Activated naive CD4-positive, alpha-beta T cell treated with anti-CD3 and anti-CD28 coated beads for 36 hours (primary cell): ENCODE data around the gene TAS2R41. TPM values are rescaled to one million over a fixed set of nuclear protein-coding genes. Genes with fewer than 3 reads are reported as not detected.
"Not testable (repeated sequence)": the region's sequence is repeated elsewhere in the genome, so short reads cannot be mapped to it uniquely, and the experiment has no call there.

ENCODE experiments used
- CTCF ChIA-PET: fragments of 350-600 bp; sonication (Branson Sonifier 250); formaldehyde crosslinking; loops from one replicate; lab custom pipeline; 2021; ENCODE audit warnings: antibody characterized with exemption; lab: Charles Lee
- DNase-seq: peaks from one replicate; pipeline ENCODE4 v3.0.0-alpha.2; 2020
- H3K27ac Mint-ChIP-seq: one replicate; pipeline ENCODE4 v1.8.0; 2021; ENCODE audit warnings: mild to moderate bottlenecking, mixed read lengths
- H3K27me3 Mint-ChIP-seq: one replicate; pipeline ENCODE4 v1.8.0; 2021; ENCODE audit warnings: low read depth, mixed read lengths
- H3K36me3 Mint-ChIP-seq: one replicate; pipeline ENCODE4 v1.8.0; 2021; ENCODE audit warnings: low read depth, mixed read lengths
- H3K4me1 Mint-ChIP-seq: one replicate; pipeline ENCODE4 v1.8.0; 2021; ENCODE audit warnings: low read depth, mixed read lengths
- H3K4me3 Mint-ChIP-seq: one replicate; pipeline ENCODE4 v1.8.0; 2021; ENCODE audit warnings: mild to moderate bottlenecking, moderate library complexity, mixed read lengths
- H3K9me3 Mint-ChIP-seq: one replicate; pipeline ENCODE4 v1.8.0; 2021; ENCODE audit warnings: mixed read lengths
- intact Hi-C: fragments of 100-400 bp; cut with micrococcal nuclease; formaldehyde crosslinking; loops from one replicate; pipeline ENCODE4 v1.15.1; 2023
- total RNA-seq, 2 experiments: library from RNA; stranded (reverse); gene quantifications; one replicate each; pipeline ENCODE4 v1.2.3, GENCODE V29; 2021

The TAS2R41 gene
- total RNA-seq, 2 experiments from 2014 or later, result not detected

GRCh38 chr7:143486266-143486665, 8.6 kb downstream of the TAS2R41 start:
- CTCF ChIA-PET, result interaction anchor here (0.6 to 1.2 kb wide), 3 partner anchors 21 to 179 kb away, joined by 3 to 4 read pairs (median 3); no protein-coding TSS in a partner anchor
- not testable (repeated sequence) for DNase-seq
- H3K4me1 Mint-ChIP-seq, result peaks cover 11% of the 10 kb centered on the region

GRCh38 chr7:143487061-143487460, 9.4 kb downstream of the TAS2R41 start:
- Mint-ChIP-seq H3K9me3 (no peaks in the 10 kb centered on the region), H3K27ac (no peak overlapping the region), H3K27me3 (no peaks in the 10 kb centered on the region), H3K4me1 (peaks cover 7% of the 10 kb centered on the region), H3K4me3 (no peak overlapping the region), H3K36me3 (peaks cover 3% of the 10 kb centered on the region)
- CTCF ChIA-PET, result interaction anchor here (1.2 kb wide), 1 partner anchor 52 kb away, joined by 4 read pairs; no protein-coding TSS in a partner anchor
- DNase-seq, result no peak
- intact Hi-C loops, result no loop called here

More at GRCh38 chr7:143486266-143486665, 8.6 kb downstream of the TAS2R41 start:
- H3K9me3 Mint-ChIP-seq, intact Hi-C loops, H3K4me3 Mint-ChIP-seq, H3K27me3 Mint-ChIP-seq, H3K36me3 Mint-ChIP-seq, H3K27ac Mint-ChIP-seq: not testable (repeated sequence)

DNA sequence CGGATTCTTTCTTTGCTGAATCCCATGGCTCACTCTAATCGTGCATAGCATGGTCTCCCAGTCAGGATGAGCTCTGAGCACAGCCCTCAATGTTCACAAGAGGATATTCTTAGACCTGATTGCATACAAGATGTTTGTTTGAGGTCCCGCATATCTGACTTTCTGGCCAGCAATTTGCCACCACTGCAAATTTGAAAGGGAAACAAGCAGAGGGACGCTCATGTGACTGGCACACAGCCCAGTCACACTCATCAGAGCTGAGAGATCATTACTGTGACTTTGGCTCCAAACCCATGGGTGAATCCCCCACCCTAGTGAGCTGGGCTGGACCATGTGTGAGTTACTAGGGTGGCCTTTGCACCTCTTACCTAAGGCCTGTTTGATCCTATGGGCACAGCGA, 9.9 kb downstream of the TAS2R41 start:
- Mint-ChIP-seq H3K36me3 (peaks cover 3% of the 10 kb centered on the region), H3K9me3 (no peaks in the 10 kb centered on the region), H3K4me1 (peaks cover 11% of the 10 kb centered on the region), H3K27ac (no peak overlapping the region), H3K27me3 (no peaks in the 10 kb centered on the region), H3K4me3 (no peak overlapping the region)
- no peak for DNase-seq
- intact Hi-C loops, result no loop called here
- CTCF ChIA-PET, result interaction anchor here (1.2 kb wide), 1 partner anchor 52 kb away, joined by 4 read pairs; no protein-coding TSS in a partner anchor

DNA sequence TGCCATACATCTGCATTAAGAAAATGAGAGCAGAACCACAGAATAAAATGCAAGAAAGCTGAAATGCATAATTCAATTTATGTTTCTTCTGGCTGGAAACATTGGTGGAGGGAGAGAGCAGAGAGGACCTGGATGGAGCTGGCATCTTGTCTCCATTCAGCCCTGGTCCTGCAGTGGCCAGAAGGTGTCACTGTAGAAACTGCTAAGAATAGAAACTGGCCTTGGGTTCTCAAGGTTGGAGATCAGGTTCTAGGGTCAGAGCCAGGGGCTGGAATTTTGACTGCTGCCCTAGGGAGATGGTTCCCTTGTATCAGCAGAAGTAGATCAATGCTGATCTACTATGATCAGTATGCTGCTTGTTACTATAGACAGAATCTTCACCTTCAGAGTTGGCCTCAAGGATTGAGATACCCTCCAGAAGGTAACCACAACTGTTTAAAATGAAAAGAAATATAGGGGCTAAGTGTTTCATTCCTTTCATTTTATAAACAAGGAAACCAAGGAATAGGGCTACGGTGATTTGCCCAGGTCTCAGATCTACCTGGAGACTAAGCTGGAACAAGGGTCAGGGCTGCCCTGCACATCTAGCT, 13.1 kb downstream of the TAS2R41 start:
- Mint-ChIP-seq H3K36me3 (no peaks in the 10 kb centered on the region), H3K4me1 (peaks cover 30% of the 10 kb centered on the region), H3K4me3 (no peak overlapping the region), H3K27ac (no peak overlapping the region), H3K9me3 (no peaks in the 10 kb centered on the region), H3K27me3 (no peaks in the 10 kb centered on the region)
- DNase-seq, result peak; percentile 36
- intact Hi-C loops, result loop anchor here (5.0 kb wide), 1 partner anchor 411 kb away; the partner anchor contains the start of gene TCAF1
- CTCF ChIA-PET, result interaction anchor here (0.8 to 1.4 kb wide), 3 partner anchors 10 to 23 kb away, joined by 3 to 6 read pairs (median 4); no protein-coding TSS in a partner anchor

DNA sequence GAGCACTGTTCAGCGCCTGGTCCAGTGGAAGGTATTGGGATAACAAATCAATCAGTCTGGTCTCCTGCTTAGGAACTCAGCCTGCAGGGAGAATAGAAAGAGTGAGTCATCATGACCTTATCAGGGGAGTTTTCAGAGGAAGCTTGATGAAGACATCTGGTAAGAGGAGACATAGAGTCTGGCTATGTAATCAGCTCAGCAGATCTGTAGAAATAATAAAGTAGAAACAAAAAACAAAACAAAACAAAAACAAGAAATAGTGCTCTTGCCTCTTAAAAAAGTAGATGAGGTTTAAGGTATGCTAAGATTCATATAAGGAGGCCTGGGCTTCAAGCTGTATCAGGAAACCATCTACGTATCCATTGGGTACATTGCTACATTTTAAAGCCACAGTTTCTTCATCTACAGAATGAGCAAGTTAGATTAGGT, 14.4 kb downstream of the TAS2R41 start:
- Mint-ChIP-seq H3K36me3 (no peaks in the 10 kb centered on the region), H3K27ac (no peak overlapping the region), H3K27me3 (no peaks in the 10 kb centered on the region), H3K9me3 (no peaks in the 10 kb centered on the region), H3K4me3 (no peak overlapping the region), H3K4me1 (peaks cover 27% of the 10 kb centered on the region)
- CTCF ChIA-PET, result interaction anchor here (0.8 to 1.3 kb wide), 3 partner anchors 21 to 252 kb away, joined by 4 to 5 read pairs (median 4); no protein-coding TSS in a partner anchor
- no peak for DNase-seq
- intact Hi-C loops, result loop anchor here (2.0 to 5.0 kb wide), 4 partner anchors 15 to 410 kb away; partner anchors contain the start of genes TCAF1 and ZYX

- DNase-seq, result no peak
- H3K4me1 Mint-ChIP-seq, result peaks cover 27% of the 10 kb centered on the region
- intact Hi-C loops, result loop anchor here (2.0 to 5.0 kb wide), 4 partner anchors 14 to 409 kb away; partner anchors contain the start of genes TCAF1 and ZYX
- peak overlapping the region; percentile 34 for H3K27ac Mint-ChIP-seq
- CTCF ChIA-PET, result interaction anchor here (1.1 to 1.3 kb wide), 3 partner anchors 20 to 253 kb away, joined by 4 to 5 read pairs (median 4); no protein-coding TSS in a partner anchor
- no peaks in the 10 kb centered on the region for H3K27me3 Mint-ChIP-seq
- no peaks in the 10 kb centered on the region for H3K9me3 Mint-ChIP-seq
- H3K4me3 Mint-ChIP-seq, result no peak overlapping the region
- H3K36me3 Mint-ChIP-seq, result no peaks in the 10 kb centered on the region
Measured at GRCh38 chr7:143492799-143493739, 15.4 kb downstream of the TAS2R41 start.

DNA sequence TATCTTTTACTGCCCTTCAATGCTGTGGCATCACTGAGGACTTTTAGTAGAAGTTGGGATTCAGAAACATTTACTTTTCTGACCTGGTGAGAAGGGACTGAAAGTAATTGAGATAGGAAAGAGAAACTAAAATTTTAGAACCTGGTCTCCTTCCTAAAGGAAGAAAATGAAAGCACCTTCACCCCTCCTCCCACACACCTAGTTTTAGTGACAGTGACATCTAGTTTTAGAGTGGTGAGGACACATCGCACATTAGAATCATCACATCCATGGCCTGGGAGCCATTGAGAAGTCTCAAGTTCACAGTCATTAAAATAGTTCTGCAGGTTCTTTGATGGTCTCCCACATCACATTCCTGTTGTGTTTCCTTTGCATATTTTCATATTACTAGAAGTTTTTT, 16.1 kb downstream of the TAS2R41 start:
- no peak overlapping the region for H3K27ac Mint-ChIP-seq
- H3K27me3 Mint-ChIP-seq, result no peaks in the 10 kb centered on the region
- no peak overlapping the region for H3K4me3 Mint-ChIP-seq
- H3K4me1 Mint-ChIP-seq, result peaks cover 27% of the 10 kb centered on the region
- intact Hi-C loops, result loop anchor here (2.0 to 5.0 kb wide), 4 partner anchors 13 to 409 kb away; partner anchors contain the start of genes TCAF1 and ZYX
- CTCF ChIA-PET, result interaction anchor here (1.1 kb wide), 1 partner anchor 89 kb away, joined by 5 read pairs; no protein-coding TSS in a partner anchor
- no peak for DNase-seq
- no peaks in the 10 kb centered on the region for H3K9me3 Mint-ChIP-seq
- no peaks in the 10 kb centered on the region for H3K36me3 Mint-ChIP-seq

GRCh38 chr7:143494622-143495021, 16.9 kb downstream of the TAS2R41 start:
- no peaks in the 10 kb centered on the region for H3K36me3 Mint-ChIP-seq
- H3K4me1 Mint-ChIP-seq, result peaks cover 27% of the 10 kb centered on the region
- H3K27ac Mint-ChIP-seq, result no peak overlapping the region
- intact Hi-C loops, result loop anchor here (5.0 kb wide), 1 partner anchor 408 kb away; the partner anchor contains the start of gene TCAF1
- no peaks in the 10 kb centered on the region for H3K9me3 Mint-ChIP-seq
- CTCF ChIA-PET, result interaction anchor here (1.1 kb wide), 1 partner anchor 90 kb away, joined by 5 read pairs; no protein-coding TSS in a partner anchor
- H3K27me3 Mint-ChIP-seq, result no peaks in the 10 kb centered on the region
- no peak overlapping the region for H3K4me3 Mint-ChIP-seq
- DNase-seq, result no peak

- Mint-ChIP-seq H3K4me3 (no peak overlapping the region), H3K4me1 (peaks cover 27% of the 10 kb centered on the region), H3K9me3 (no peaks in the 10 kb centered on the region), H3K27me3 (no peaks in the 10 kb centered on the region), H3K27ac (no peak overlapping the region), H3K36me3 (no peaks in the 10 kb centered on the region)
- CTCF ChIA-PET, result no interaction called here
- intact Hi-C loops, result no loop called here
- no peak for DNase-seq
Measured at GRCh38 chr7:143495851-143496250, 18.2 kb downstream of the TAS2R41 start.

GRCh38 chr7:143496263-143496662, 18.6 kb downstream of the TAS2R41 start:
- no peaks in the 10 kb centered on the region for H3K27me3 Mint-ChIP-seq
- H3K4me1 Mint-ChIP-seq, result peaks cover 27% of the 10 kb centered on the region
- H3K9me3 Mint-ChIP-seq, result no peaks in the 10 kb centered on the region
- H3K36me3 Mint-ChIP-seq, result no peaks in the 10 kb centered on the region
- CTCF ChIA-PET, result no interaction called here
- H3K27ac Mint-ChIP-seq, result no peak overlapping the region
- no peak for DNase-seq
- H3K4me3 Mint-ChIP-seq, result no peak overlapping the region
- intact Hi-C loops, result no loop called here

- Mint-ChIP-seq H3K27ac (no peak overlapping the region), H3K27me3 (no peaks in the 10 kb centered on the region), H3K9me3 (no peaks in the 10 kb centered on the region), H3K36me3 (no peaks in the 10 kb centered on the region), H3K4me1 (peaks cover 22% of the 10 kb centered on the region), H3K4me3 (no peak overlapping the region)
- CTCF ChIA-PET, result no interaction called here
- DNase-seq, result no peak
- intact Hi-C loops, result no loop called here
Measured at GRCh38 chr7:143497008-143497795, 19.5 kb downstream of the TAS2R41 start.
